ENCODE measurements around the gene ANXA9.

- TF ChIP-seq CTCF (IDR thresholded peaks at IDR 0.05), result no peak
- TF ChIP-seq POLR2A (IDR thresholded peaks at IDR 0.05), result no peak
Observed at GRCh38 chr1:150963321-150964163, 18.6 kb upstream of the ANXA9 start.
